A673 (cell line): ENCODE data around the gene FBXL17. TPM values are rescaled to one million over a fixed set of nuclear protein-coding genes. Genes with fewer than 3 reads are reported as not detected.

ENCODE experiments used
- BruUV-seq: library from RNA; stranded (reverse); fragments of 400-500 nt; replicated peaks from 2 replicates; lab custom pipeline; 2021; lab: Mats Ljungman, UMichigan
- CTCF ChIA-PET: fragments of 300-600 bp; sonication (Branson Sonifier 250); formaldehyde crosslinking; loops from one replicate; lab custom pipeline; 2022; ENCODE audit warnings: antibody characterized with exemption; lab: Charles Lee
- POLR2A ChIA-PET: fragments of 300-600 bp; sonication (Branson Sonifier 250); formaldehyde crosslinking; loops from one replicate; lab custom pipeline; 2022; ENCODE audit warnings: antibody characterized with exemption; ENCODE audit not compliant: low non-redundant PET; lab: Charles Lee
- DNase-seq: peaks from one replicate; pipeline ENCODE4 v3.0.0-alpha.2; 2015; ENCODE audit warnings: low spot score
- H3K27ac ChIP-seq: fragments of 200-600 bp; sonication (generic); 2 replicates; pipeline ENCODE4 v1.5.1; 2016; ENCODE audit warnings: mixed run types, low read depth, mild to moderate bottlenecking, mixed read lengths, antibody characterized with exemption, low read length; ENCODE audit not compliant: poor library complexity, severe bottlenecking
- H3K27me3 ChIP-seq: fragments of 200-600 bp; sonication (generic); replicated peaks from 2 replicates; pipeline ENCODE4 v1.6.1; 2017; ENCODE audit warnings: mixed run types, low read depth, mild to moderate bottlenecking, mixed read lengths, antibody characterized with exemption, low read length; ENCODE audit not compliant: insufficient read depth, poor library complexity
- H3K36me3 ChIP-seq: fragments of 200-600 bp; sonication (generic); 2 replicates; pipeline ENCODE4 v1.6.1; 2016; ENCODE audit warnings: mixed run types, mild to moderate bottlenecking, mixed read lengths, antibody characterized with exemption, low read length; ENCODE audit not compliant: insufficient read depth, poor library complexity, severe bottlenecking
- H3K4me1 ChIP-seq: fragments of 200-600 bp; sonication (generic); 2 replicates; pipeline ENCODE4 v1.6.1; 2017; ENCODE audit warnings: mixed run types, mild to moderate bottlenecking, mixed read lengths, antibody characterized with exemption, low read length; ENCODE audit not compliant: insufficient read depth, poor library complexity, severe bottlenecking
- H3K4me3 ChIP-seq: fragments of 200-600 bp; sonication (generic); 2 replicates; pipeline ENCODE4 v1.5.1; 2016; ENCODE audit warnings: low read depth, mixed run types, mild to moderate bottlenecking, mixed read lengths, low read length; ENCODE audit not compliant: poor library complexity, severe bottlenecking
- H3K9me3 ChIP-seq: fragments of 200-600 bp; sonication (generic); 2 replicates; pipeline ENCODE4 v1.6.1; 2016; ENCODE audit warnings: mixed run types, low read depth, mild to moderate bottlenecking, mixed read lengths, antibody characterized with exemption, low read length; ENCODE audit not compliant: poor library complexity, severe bottlenecking
- EZH2 ChIP-seq: fragments of 200-600 bp; sonication (generic); IDR thresholded peaks from 2 replicates; pipeline ENCODE4 v1.6.1; 2017; ENCODE audit warnings: borderline replicate concordance, low read depth, mild to moderate bottlenecking, mixed read lengths, antibody characterized with exemption, low read length; ENCODE audit not compliant: poor library complexity, severe bottlenecking
- intact Hi-C: fragments of 100-400 bp; cut with micrococcal nuclease; formaldehyde crosslinking; loops from one replicate; pipeline ENCODE4 v1.10.0; 2022; ENCODE audit not compliant: unreplicated experiment
- total RNA-seq: library from RNA; stranded (reverse); gene quantifications from 2 replicates; pipeline ENCODE4 v1.2.3, GENCODE V29; 2021
- TF ChIP-seq, protein P1 (sequence below): fragments of 300-800, 200-600 bp; sonication (generic); conservative IDR thresholded peaks from 2 replicates; pipeline ENCODE4 v1.5.1; 2017; ENCODE audit warnings: low read depth, mild to moderate bottlenecking, antibody characterized with exemption, low read length, moderate library complexity, mixed read lengths

FBXL17 gene
- total RNA-seq, 1 experiment from 2014 or later: 5.7 TPM

DNA sequence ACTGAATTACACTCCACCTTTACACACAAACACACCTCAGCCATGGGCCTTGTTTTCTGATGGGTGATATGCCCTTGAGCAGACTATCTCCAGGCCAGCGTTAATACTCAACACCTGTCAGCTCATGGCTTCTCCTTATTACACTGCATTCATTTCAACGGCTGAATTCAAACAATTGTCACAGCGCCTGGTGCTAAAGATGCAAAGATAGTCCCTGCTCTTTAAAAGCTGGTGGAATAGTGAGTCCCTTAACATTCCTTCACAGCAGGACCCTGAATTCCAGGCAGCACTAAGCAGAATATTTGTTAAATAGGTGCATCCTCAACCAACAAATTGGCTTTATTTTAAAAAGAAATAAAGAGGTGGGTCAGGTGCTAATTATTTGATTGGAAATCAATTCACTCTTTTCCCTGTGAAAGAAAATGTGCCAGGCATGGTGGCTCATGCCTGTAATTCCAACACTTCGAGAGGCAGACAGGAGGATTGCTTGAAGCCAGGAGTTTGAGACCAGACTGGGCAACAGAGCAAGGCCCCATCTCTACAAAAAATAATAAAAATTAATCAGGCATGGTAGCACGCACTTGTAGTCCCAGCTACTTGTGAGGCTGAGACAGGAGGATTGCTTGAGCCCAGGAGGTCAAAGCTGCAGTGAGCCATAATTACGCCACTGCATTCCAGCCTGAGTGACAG is 555.4 kb downstream of the FBXL17 start:
- no peak for DNase-seq
- CTCF ChIA-PET: no interaction called here
- no peaks in the 10 kb centered on the region for H3K36me3 ChIP-seq
- H3K4me1 ChIP-seq: no peaks in the 10 kb centered on the region
- no peak overlapping the region for H3K27ac ChIP-seq
- H3K9me3 ChIP-seq: no peaks in the 10 kb centered on the region
- no peak overlapping the region for H3K4me3 ChIP-seq
- TF ChIP-seq EZH2: no peak
- TF ChIP-seq, protein P1, sequence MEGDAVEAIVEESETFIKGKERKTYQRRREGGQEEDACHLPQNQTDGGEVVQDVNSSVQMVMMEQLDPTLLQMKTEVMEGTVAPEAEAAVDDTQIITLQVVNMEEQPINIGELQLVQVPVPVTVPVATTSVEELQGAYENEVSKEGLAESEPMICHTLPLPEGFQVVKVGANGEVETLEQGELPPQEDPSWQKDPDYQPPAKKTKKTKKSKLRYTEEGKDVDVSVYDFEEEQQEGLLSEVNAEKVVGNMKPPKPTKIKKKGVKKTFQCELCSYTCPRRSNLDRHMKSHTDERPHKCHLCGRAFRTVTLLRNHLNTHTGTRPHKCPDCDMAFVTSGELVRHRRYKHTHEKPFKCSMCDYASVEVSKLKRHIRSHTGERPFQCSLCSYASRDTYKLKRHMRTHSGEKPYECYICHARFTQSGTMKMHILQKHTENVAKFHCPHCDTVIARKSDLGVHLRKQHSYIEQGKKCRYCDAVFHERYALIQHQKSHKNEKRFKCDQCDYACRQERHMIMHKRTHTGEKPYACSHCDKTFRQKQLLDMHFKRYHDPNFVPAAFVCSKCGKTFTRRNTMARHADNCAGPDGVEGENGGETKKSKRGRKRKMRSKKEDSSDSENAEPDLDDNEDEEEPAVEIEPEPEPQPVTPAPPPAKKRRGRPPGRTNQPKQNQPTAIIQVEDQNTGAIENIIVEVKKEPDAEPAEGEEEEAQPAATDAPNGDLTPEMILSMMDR: no peak
- POLR2A ChIA-PET: no interaction called here
- BruUV-seq: no TSS peak
- intact Hi-C loops: no loop called here
- peaks cover 69% of the 10 kb centered on the region for H3K27me3 ChIP-seq

DNA sequence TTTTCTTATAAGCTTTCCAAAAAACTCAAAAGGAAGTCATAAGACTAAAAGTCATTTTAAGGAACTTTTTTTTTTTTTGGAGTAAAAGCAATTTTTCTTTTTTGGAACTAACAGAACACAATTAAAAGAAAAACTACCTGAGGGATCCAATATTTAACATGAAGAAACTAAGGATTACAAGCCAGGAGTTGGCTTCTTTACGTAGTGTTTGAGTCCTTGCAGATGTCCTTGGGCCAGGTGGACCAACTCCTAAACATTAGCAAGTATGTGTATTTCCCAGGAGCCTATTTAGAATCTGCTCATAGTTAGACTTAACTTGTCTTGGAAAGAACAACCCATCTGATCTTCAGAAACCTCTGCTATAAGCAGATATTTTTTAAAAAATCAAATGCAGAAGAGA is 557.1 kb downstream of the FBXL17 start:
- intact Hi-C loops: no loop called here
- H3K4me1 ChIP-seq: no peaks in the 10 kb centered on the region
- no peaks in the 10 kb centered on the region for H3K36me3 ChIP-seq
- TF ChIP-seq, protein P1: no peak
- no peak for DNase-seq
- H3K9me3 ChIP-seq: no peaks in the 10 kb centered on the region
- H3K4me3 ChIP-seq: no peak overlapping the region
- CTCF ChIA-PET: no interaction called here
- no TSS peak for BruUV-seq
- peaks cover 59% of the 10 kb centered on the region for H3K27me3 ChIP-seq
- POLR2A ChIA-PET: no interaction called here
- no peak overlapping the region for H3K27ac ChIP-seq

DNA sequence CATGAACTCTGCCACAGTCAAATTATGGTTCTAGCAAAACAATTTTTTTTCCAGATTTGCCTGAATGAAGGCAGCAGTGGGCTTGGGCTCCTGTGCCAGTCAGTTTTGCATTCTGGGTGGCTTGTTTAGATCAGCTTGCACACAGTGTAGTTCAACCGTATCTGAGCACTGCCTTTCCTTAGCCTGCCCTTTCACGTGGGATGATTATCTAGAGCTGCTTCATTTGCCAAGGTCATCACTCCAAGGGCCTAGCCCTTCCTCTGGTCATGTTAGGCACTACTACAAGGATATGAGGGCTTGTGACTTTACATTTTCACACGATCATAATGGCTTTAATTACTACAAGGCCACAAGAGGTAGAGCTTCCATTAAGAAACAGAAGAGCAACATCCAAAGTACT is 560.6 kb downstream of the FBXL17 start:
- Histone ChIP-seq H3K27me3 (peaks cover 60% of the 10 kb centered on the region), H3K4me1 (no peaks in the 10 kb centered on the region), H3K4me3 (no peak overlapping the region), H3K27ac (no peak overlapping the region), H3K9me3 (no peaks in the 10 kb centered on the region), H3K36me3 (no peaks in the 10 kb centered on the region)
- ChIA-PET CTCF (no interaction called here), POLR2A (no interaction called here)
- DNase-seq: no peak
- no TSS peak for BruUV-seq
- TF ChIP-seq, protein P1: no peak
- TF ChIP-seq EZH2: no peak
- intact Hi-C loops: no loop called here
